H9 (cell line): ENCODE results near the gene ATP2A1. TPM values are rescaled to one million over a fixed set of nuclear protein-coding genes. Genes with fewer than 3 reads are reported as not detected.
A peak's percentile ranks its signal among the peaks of the same experiment; 100 is the strongest.

Source experiments
- DNase-seq: peaks from one replicate; pipeline ENCODE4 v3.0.0-alpha.2; 2017
- H2AFZ ChIP-seq: one replicate; pipeline ENCODE4 v1.6.1; 2013; ENCODE audit warnings: mild to moderate bottlenecking, low read length, control low read depth, moderate library complexity
- H2AK5ac ChIP-seq: 2 replicates; pipeline ENCODE4 v1.6.1; 2013; ENCODE audit warnings: low read length, control low read depth, mixed read lengths; ENCODE audit not compliant: insufficient read length
- H2BK120ac ChIP-seq: one replicate; pipeline ENCODE4 v1.6.1; 2013; ENCODE audit warnings: low read depth, mild to moderate bottlenecking, low read length, control low read depth, inconsistent platforms; ENCODE audit not compliant: poor library complexity, severe bottlenecking
- H2BK12ac ChIP-seq: 2 replicates; pipeline ENCODE4 v1.6.1; 2013; ENCODE audit warnings: low read length, control low read depth, mixed read lengths, low read depth; ENCODE audit not compliant: insufficient read length
- H2BK15ac ChIP-seq: 2 replicates; pipeline ENCODE4 v1.6.1; 2013; ENCODE audit warnings: low read depth, low read length, control low read depth
- H2BK20ac ChIP-seq: one replicate; pipeline ENCODE4 v1.6.1; 2013; ENCODE audit warnings: low read depth, mild to moderate bottlenecking, low read length, control low read depth, inconsistent platforms; ENCODE audit not compliant: poor library complexity, severe bottlenecking
- H2BK5ac ChIP-seq: 2 replicates; pipeline ENCODE4 v1.6.1; 2013; ENCODE audit warnings: low read length, control low read depth, mixed read lengths; ENCODE audit not compliant: insufficient read length
- H3K14ac ChIP-seq: 2 replicates; pipeline ENCODE4 v1.6.1; 2013; ENCODE audit warnings: low read length, control low read depth; ENCODE audit not compliant: insufficient read depth
- H3K18ac ChIP-seq: 2 replicates; pipeline ENCODE4 v1.6.1; 2013; ENCODE audit warnings: low read depth, mild to moderate bottlenecking, mixed read lengths, low read length, control low read depth; ENCODE audit not compliant: insufficient read length
- H3K23ac ChIP-seq: 2 replicates; pipeline ENCODE4 v1.6.1; 2013; ENCODE audit warnings: low read length, control low read depth, mixed read lengths, low read depth; ENCODE audit not compliant: insufficient read length
- H3K23me2 ChIP-seq: 2 replicates; pipeline ENCODE4 v1.6.1; 2013; ENCODE audit warnings: low read depth, mild to moderate bottlenecking, mixed read lengths, low read length, control low read depth; ENCODE audit not compliant: insufficient read length, poor library complexity, severe bottlenecking
- H3K27ac ChIP-seq: 2 replicates; pipeline ENCODE4 v1.5.1; 2013; ENCODE audit warnings: low read length, control low read depth, mixed read lengths, low read depth; ENCODE audit not compliant: insufficient read length
- H3K27me3 ChIP-seq: 2 replicates; pipeline ENCODE4 v1.6.1; 2013; ENCODE audit warnings: low read length, control low read depth, inconsistent platforms; ENCODE audit not compliant: insufficient read depth
- H3K4ac ChIP-seq: 2 replicates; pipeline ENCODE4 v1.6.1; 2013; ENCODE audit warnings: low read depth, mild to moderate bottlenecking, control low read depth, inconsistent platforms, low read length, moderate library complexity
- H3K4me1 ChIP-seq: 2 replicates; pipeline ENCODE4 v1.6.1; 2013; ENCODE audit warnings: low read length, control low read depth, inconsistent platforms; ENCODE audit not compliant: insufficient read depth
- H3K4me2 ChIP-seq: 2 replicates; pipeline ENCODE4 v1.6.1; 2013; ENCODE audit warnings: low read length, control low read depth, mixed read lengths; ENCODE audit not compliant: insufficient read length, insufficient read depth
- H3K56ac ChIP-seq: 2 replicates; pipeline ENCODE4 v1.6.1; 2013; ENCODE audit warnings: low read depth, mild to moderate bottlenecking, mixed read lengths, low read length, control low read depth; ENCODE audit not compliant: insufficient read length
- H3K79me1 ChIP-seq: 2 replicates; pipeline ENCODE4 v1.6.1; 2013; ENCODE audit warnings: low read depth, mild to moderate bottlenecking, moderate library complexity, low read length, control low read depth, inconsistent platforms; ENCODE audit not compliant: insufficient read depth, poor library complexity, severe bottlenecking
- H3K79me2 ChIP-seq: 2 replicates; pipeline ENCODE4 v1.6.1; 2013; ENCODE audit warnings: low read length, control low read depth, inconsistent platforms; ENCODE audit not compliant: insufficient read depth
- H3K9ac ChIP-seq: 2 replicates; pipeline ENCODE4 v1.6.1; 2013; ENCODE audit warnings: low read length, control low read depth, mixed read lengths; ENCODE audit not compliant: insufficient read length; ENCODE audit errors: extremely low read depth
- H3K9me3 ChIP-seq: one replicate; pipeline ENCODE4 v1.6.1; 2013; ENCODE audit warnings: low read depth, low read length, inconsistent platforms; ENCODE audit not compliant: control insufficient read depth
- H3T11ph ChIP-seq: one replicate; pipeline ENCODE4 v1.6.1; 2013; ENCODE audit warnings: mild to moderate bottlenecking, low read length, control low read depth, inconsistent platforms
- H4K20me1 ChIP-seq: one replicate; pipeline ENCODE4 v1.6.1; 2013; ENCODE audit not compliant: control insufficient read depth, insufficient read length, insufficient read depth
- H4K5ac ChIP-seq: 2 replicates; pipeline ENCODE4 v1.6.1; 2013; ENCODE audit warnings: low read depth, mild to moderate bottlenecking, mixed read lengths, low read length, control low read depth; ENCODE audit not compliant: insufficient read length
- H4K8ac ChIP-seq: replicated peaks from 2 replicates; pipeline ENCODE4 v1.6.1; 2013; ENCODE audit warnings: low read length, control low read depth, mixed read lengths, low read depth; ENCODE audit not compliant: insufficient read length
- H4K91ac ChIP-seq: 2 replicates; pipeline ENCODE4 v1.6.1; 2013; ENCODE audit warnings: low read depth, mild to moderate bottlenecking, moderate library complexity, mixed read lengths, low read length, control low read depth; ENCODE audit not compliant: insufficient read length
- H3K27ac Mint-ChIP-seq, 3 experiments: 2 replicates in 2 of 3; 3 replicates in 1 of 3; pipeline ENCODE4 v1.8.0; 2020 to 2021; ENCODE audit warnings: mixed read lengths in 3 of 3, mild to moderate bottlenecking in 1 of 3, moderate library complexity in 1 of 3
- H3K27me3 Mint-ChIP-seq: 2 replicates; pipeline ENCODE4 v1.8.0; 2021; ENCODE audit warnings: low read depth, mild to moderate bottlenecking, moderate library complexity, mixed read lengths
- H3K36me3 Mint-ChIP-seq, 3 experiments: 2 replicates in 2 of 3; 3 replicates in 1 of 3; pipeline ENCODE4 v1.8.0; 2020 to 2021; ENCODE audit warnings: low read depth in 3 of 3, mixed read lengths in 3 of 3; ENCODE audit not compliant: insufficient read depth in 1 of 3
- H3K4me1 Mint-ChIP-seq, 2 experiments: 2 replicates each; pipeline ENCODE4 v1.8.0; 2020; ENCODE audit warnings: mixed read lengths in 2 of 2
- H3K4me3 Mint-ChIP-seq, 2 experiments: 2 replicates in 1 of 2; 3 replicates in 1 of 2; pipeline ENCODE4 v1.8.0; 2020 to 2021; ENCODE audit warnings: mild to moderate bottlenecking in 2 of 2, mixed read lengths in 2 of 2, moderate library complexity in 1 of 2
- H3K9me3 Mint-ChIP-seq, 2 experiments: 2 replicates in 1 of 2; 3 replicates in 1 of 2; pipeline ENCODE4 v1.8.0; 2020; ENCODE audit warnings: mild to moderate bottlenecking in 2 of 2, mixed read lengths in 2 of 2, moderate library complexity in 1 of 2
- WGBS: extraction: QIAGEN DNeasy Blood & Tissue Kit; methylation state at CpG from one replicate; pipeline ENCODE4 v1.1.7; 2013; ENCODE audit warnings: missing lambda C conversion rate, low lambda C conversion rate, mixed read lengths; ENCODE audit not compliant: insufficient read length; ENCODE audit errors: extremely low coverage; 5-methylcytosine and 5-hydroxymethylcytosine counted together
- total RNA-seq: library from RNA; stranded (reverse); gene quantifications from 2 replicates; pipeline ENCODE4 v1.2.1, GENCODE V29; 2021
- TF ChIP-seq, protein P1 (sequence below): fragments of 200-600 bp; sonication (generic); conservative IDR thresholded peaks from 3 replicates; pipeline ENCODE4 v1.8.0; 2021; ENCODE audit warnings: antibody characterized with exemption, mild to moderate bottlenecking

ATP2A1 gene
- total RNA-seq, 1 experiment from 2014 or later = 4.6 TPM

DNA sequence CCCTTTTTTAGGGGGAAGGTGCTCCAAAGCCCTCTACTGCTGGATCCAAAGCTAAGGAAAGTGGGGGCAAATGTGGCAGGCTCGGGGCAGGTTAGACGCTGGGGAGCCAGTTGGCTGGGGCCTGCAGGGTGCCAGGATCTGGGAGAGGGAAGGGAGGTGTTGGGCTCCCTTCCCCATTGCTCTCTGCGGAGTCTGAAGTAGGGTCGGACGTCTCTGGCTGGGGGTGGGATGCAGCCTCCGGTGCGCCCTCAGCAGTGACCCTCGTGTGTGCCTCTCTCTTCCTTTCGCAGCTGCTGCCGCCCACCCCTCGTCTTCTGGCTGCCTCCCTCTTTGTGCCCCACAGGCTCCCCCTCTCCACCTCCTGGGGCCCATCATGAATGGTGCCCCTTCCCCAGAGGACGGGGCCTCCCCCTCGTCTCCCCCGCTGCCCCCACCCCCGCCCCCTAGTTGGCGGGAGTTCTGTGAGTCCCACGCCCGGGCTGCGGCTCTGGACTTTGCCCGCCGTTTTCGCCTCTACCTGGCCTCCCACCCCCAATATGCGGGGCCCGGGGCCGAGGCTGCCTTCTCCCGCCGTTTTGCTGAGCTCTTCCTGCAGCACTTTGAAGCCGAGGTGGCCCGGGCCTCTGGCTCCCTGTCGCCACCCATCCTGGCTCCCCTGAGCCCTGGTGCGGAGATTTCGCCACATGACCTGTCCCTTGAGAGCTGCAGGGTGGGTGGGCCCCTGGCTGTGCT is 12.4 kb upstream of the ATP2A1 start:
- H2BK20ac ChIP-seq = no peak overlapping the region
- H2AK5ac ChIP-seq = no peak overlapping the region
- no peak overlapping the region for H3K4ac ChIP-seq
- no peak overlapping the region for H4K8ac ChIP-seq
- no peaks in the 10 kb centered on the region for H4K20me1 ChIP-seq
- H3K79me2 ChIP-seq = peaks cover 9% of the 10 kb centered on the region; the same call in 1 of the 2 replicates
- no peaks in the 10 kb centered on the region; the same call in 1 of the 2 replicates for H3K27me3 Mint-ChIP-seq
- DNase-seq = no peak
- H3K23ac ChIP-seq = no peak overlapping the region
- TF ChIP-seq, protein P1, sequence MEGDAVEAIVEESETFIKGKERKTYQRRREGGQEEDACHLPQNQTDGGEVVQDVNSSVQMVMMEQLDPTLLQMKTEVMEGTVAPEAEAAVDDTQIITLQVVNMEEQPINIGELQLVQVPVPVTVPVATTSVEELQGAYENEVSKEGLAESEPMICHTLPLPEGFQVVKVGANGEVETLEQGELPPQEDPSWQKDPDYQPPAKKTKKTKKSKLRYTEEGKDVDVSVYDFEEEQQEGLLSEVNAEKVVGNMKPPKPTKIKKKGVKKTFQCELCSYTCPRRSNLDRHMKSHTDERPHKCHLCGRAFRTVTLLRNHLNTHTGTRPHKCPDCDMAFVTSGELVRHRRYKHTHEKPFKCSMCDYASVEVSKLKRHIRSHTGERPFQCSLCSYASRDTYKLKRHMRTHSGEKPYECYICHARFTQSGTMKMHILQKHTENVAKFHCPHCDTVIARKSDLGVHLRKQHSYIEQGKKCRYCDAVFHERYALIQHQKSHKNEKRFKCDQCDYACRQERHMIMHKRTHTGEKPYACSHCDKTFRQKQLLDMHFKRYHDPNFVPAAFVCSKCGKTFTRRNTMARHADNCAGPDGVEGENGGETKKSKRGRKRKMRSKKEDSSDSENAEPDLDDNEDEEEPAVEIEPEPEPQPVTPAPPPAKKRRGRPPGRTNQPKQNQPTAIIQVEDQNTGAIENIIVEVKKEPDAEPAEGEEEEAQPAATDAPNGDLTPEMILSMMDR = no peak
- H2AFZ ChIP-seq = no peak overlapping the region
- H3K27ac ChIP-seq = no peak overlapping the region
- no peak overlapping the region for H4K91ac ChIP-seq
- H3K56ac ChIP-seq = no peak overlapping the region
- no peak overlapping the region for H2BK12ac ChIP-seq
- no peak overlapping the region for H3T11ph ChIP-seq
- no peaks in the 10 kb centered on the region for H3K9me3 ChIP-seq
- no peak overlapping the region for H3K9ac ChIP-seq
- H3K23me2 ChIP-seq = peaks cover 9% of the 10 kb centered on the region
- peaks cover 24 to 41% (median 37%) of the 10 kb centered on the region in 3 experiments for H3K36me3 Mint-ChIP-seq
- no peak overlapping the region for H3K4me2 ChIP-seq
- WGBS = no CpG with 5 or more reads among the region's 32 CpGs
- H3K14ac ChIP-seq = no peak overlapping the region
- H3K18ac ChIP-seq = no peak overlapping the region
- H3K4me1 Mint-ChIP-seq = peaks cover 9 to 18% of the 10 kb centered on the region in 2 experiments
- peak overlapping the region; percentile 25 to 29; a peak in 3 of 5 replicates for H3K4me3 Mint-ChIP-seq
- H3K79me1 ChIP-seq = peaks cover 3% of the 10 kb centered on the region
- H2BK5ac ChIP-seq = no peak overlapping the region
- peaks cover 1% of the 10 kb centered on the region; the same call in 1 of the 2 replicates for H3K4me1 ChIP-seq
- no peaks in the 10 kb centered on the region for H3K27me3 ChIP-seq
- H3K9me3 Mint-ChIP-seq = no peaks in the 10 kb centered on the region
- H2BK15ac ChIP-seq = no peak overlapping the region
- H2BK120ac ChIP-seq = no peak overlapping the region
- H4K5ac ChIP-seq = no peak overlapping the region
- peak overlapping the region in 1 of 3 experiments; percentile 84; a peak in 2 of 7 replicates for H3K27ac Mint-ChIP-seq
